ENCODE results near the gene ARHGEF10L.

GRCh38 chr1:17573518-17574041, 34.1 kb downstream of the ARHGEF10L start:
- TF ChIP-seq, protein P1, sequence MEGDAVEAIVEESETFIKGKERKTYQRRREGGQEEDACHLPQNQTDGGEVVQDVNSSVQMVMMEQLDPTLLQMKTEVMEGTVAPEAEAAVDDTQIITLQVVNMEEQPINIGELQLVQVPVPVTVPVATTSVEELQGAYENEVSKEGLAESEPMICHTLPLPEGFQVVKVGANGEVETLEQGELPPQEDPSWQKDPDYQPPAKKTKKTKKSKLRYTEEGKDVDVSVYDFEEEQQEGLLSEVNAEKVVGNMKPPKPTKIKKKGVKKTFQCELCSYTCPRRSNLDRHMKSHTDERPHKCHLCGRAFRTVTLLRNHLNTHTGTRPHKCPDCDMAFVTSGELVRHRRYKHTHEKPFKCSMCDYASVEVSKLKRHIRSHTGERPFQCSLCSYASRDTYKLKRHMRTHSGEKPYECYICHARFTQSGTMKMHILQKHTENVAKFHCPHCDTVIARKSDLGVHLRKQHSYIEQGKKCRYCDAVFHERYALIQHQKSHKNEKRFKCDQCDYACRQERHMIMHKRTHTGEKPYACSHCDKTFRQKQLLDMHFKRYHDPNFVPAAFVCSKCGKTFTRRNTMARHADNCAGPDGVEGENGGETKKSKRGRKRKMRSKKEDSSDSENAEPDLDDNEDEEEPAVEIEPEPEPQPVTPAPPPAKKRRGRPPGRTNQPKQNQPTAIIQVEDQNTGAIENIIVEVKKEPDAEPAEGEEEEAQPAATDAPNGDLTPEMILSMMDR (conservative IDR thresholded peaks at IDR 0.05), result no peak
- TF ChIP-seq EZH2 (IDR thresholded peaks at IDR 0.05; ENCODE audit: low read depth), result no peak
